B cell (primary cell): ENCODE results near the gene CDH20.

Experiments
- CTCF ChIP-seq: fragments of 200-600 bp; IDR thresholded peaks from one replicate; pipeline ENCODE4 v1.8.0; 2022; ENCODE audit warnings: antibody characterized with exemption, mild to moderate bottlenecking
- EZH2 ChIP-seq: IDR thresholded peaks from 2 replicates; pipeline ENCODE4 v1.6.1; 2012; ENCODE audit warnings: borderline replicate concordance, low read depth, mild to moderate bottlenecking, moderate library complexity, low read length; ENCODE audit not compliant: insufficient read depth, poor library complexity, severe bottlenecking

- TF ChIP-seq CTCF, result no peak
- TF ChIP-seq EZH2, result no peak
Measured at GRCh38 chr18:61531891-61532290, 198.7 kb downstream of the CDH20 start.
